Measurements from ENCODE around the gene CDC42. TPM values are rescaled to one million over a fixed set of nuclear protein-coding genes. Genes with fewer than 3 reads are reported as not detected.

The CDC42 gene
- total and polyA plus RNA-seq, 2 donors (not counting 1 experiment from before 2014, with no cell fraction given) = 325 to 446 TPM

DNA sequence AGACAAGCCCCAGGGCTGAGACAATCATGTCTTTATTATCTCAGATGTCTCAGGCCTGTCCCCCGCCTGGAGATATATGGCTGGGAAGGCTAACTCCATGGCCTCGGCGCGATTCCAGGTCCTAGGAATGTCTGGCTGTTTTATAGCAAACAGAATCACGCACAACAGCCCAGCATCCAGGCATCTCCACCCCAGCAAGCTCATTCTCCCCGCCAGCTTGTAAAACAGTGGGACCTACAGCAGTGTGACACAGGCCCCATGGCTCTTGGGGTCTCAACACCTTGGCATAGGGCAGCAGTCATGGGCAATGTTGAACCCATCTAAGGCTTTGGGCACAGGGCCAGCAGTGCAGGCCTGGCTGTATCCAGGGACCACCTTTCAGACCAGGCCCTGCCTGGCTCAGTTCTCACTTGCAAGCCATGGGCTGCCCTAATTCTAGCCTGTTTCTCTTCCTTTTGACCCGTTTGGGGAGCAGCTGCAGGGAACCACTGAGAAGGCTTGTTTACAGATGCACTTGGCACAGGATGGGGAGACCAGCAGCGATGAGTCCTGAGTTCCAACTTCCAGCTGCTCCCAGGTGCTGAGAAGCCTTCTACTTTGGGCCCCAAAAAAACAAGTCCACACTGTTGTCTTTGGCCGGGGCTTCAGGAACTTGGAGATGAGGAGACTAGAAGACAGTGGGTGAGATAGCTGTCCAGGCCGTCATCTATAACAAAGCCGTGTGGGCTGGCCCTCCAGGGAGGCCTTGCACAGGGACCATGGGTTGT lies 56.0 kb downstream of the CDC42 start:
- TF ChIP-seq, protein P1, sequence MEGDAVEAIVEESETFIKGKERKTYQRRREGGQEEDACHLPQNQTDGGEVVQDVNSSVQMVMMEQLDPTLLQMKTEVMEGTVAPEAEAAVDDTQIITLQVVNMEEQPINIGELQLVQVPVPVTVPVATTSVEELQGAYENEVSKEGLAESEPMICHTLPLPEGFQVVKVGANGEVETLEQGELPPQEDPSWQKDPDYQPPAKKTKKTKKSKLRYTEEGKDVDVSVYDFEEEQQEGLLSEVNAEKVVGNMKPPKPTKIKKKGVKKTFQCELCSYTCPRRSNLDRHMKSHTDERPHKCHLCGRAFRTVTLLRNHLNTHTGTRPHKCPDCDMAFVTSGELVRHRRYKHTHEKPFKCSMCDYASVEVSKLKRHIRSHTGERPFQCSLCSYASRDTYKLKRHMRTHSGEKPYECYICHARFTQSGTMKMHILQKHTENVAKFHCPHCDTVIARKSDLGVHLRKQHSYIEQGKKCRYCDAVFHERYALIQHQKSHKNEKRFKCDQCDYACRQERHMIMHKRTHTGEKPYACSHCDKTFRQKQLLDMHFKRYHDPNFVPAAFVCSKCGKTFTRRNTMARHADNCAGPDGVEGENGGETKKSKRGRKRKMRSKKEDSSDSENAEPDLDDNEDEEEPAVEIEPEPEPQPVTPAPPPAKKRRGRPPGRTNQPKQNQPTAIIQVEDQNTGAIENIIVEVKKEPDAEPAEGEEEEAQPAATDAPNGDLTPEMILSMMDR (conservative IDR thresholded peaks at IDR 0.05 in 1 of 2, IDR thresholded peaks at IDR 0.05 in 1 of 2; ENCODE audit: low read depth in 1 of 2, low read length in 2 of 2) = no peak
- no peak for TF ChIP-seq EZH2 (IDR thresholded peaks at IDR 0.05; ENCODE audit: low read length, missing control alignments)
- Histone ChIP-seq H3K27me3 (ENCODE audit: control insufficient read depth, insufficient read depth, low read length) (no peaks in the 10 kb centered on the region), H3K27ac (ENCODE audit: insufficient read depth, low read length) (no peak overlapping the region), H4K20me1 (ENCODE audit: control insufficient read depth, extremely low read depth, insufficient read depth, low read length) (peaks cover 2% of the 10 kb centered on the region), H2AFZ (ENCODE audit: low read length) (no peak overlapping the region), H3K79me2 (ENCODE audit: control insufficient read depth, insufficient read depth, low read length) (peaks cover 47% of the 10 kb centered on the region), H3K4me1 (ENCODE audit: control insufficient read depth, extremely low read depth, insufficient read depth, low read length) (peaks cover 17% of the 10 kb centered on the region), H3K4me2 (ENCODE audit: extremely low read depth, insufficient read depth, low read length) (no peak overlapping the region), H3K36me3 (ENCODE audit: control insufficient read depth, insufficient read depth, low read length) (peaks cover 15% of the 10 kb centered on the region), H3K9me3 (ENCODE audit: control insufficient read depth, insufficient read depth, low read depth, low read length) (no peaks in the 10 kb centered on the region), H3K9ac (ENCODE audit: insufficient read depth, low read length) (no peak overlapping the region), H3K4me3 (replicated peaks in 1 of 4; ENCODE audit: control extremely low read depth in 1 of 4, insufficient read depth in 1 of 4, low read depth in 3 of 4, low read length in 4 of 4) (no peak overlapping the region)
- peak in 1 of 2 donors; percentile 31 for DNase-seq (ENCODE audit: low read depth in 2 of 2)

DNA sequence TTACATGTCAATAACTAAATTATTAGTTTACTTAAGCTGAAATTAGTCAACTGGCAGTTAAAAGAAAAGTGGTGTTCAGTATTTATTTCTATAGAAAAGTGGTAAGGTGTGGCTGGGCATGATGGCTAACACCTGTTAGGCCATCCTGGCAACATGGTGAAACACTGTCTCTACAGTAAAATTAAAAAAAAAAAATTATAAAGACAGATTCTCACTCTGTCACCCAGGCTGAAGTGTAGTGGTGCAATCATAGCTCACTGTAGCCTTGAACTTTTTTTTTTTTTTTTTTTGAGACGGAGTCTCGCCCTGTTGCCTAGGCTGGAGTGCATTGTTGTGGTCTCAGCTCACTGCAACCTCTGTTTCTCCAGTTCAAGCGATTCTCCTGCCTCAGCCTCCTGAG lies 57.5 kb downstream of the CDC42 start:
- H3K79me2 ChIP-seq (ENCODE audit: control insufficient read depth, insufficient read depth, low read length) = peaks cover 50% of the 10 kb centered on the region
- no peaks in the 10 kb centered on the region for H3K9me3 ChIP-seq (ENCODE audit: control insufficient read depth, insufficient read depth, low read depth, low read length)
- DNase-seq (ENCODE audit: low read depth in 2 of 2) = no peak
- no peak overlapping the region for H2AFZ ChIP-seq (ENCODE audit: low read length)
- H3K27me3 ChIP-seq (ENCODE audit: control insufficient read depth, insufficient read depth, low read length) = no peaks in the 10 kb centered on the region
- H3K36me3 ChIP-seq (ENCODE audit: control insufficient read depth, insufficient read depth, low read length) = peaks cover 22% of the 10 kb centered on the region
- no peak for TF ChIP-seq EZH2 (IDR thresholded peaks at IDR 0.05; ENCODE audit: low read length, missing control alignments)
- TF ChIP-seq, protein P1 (conservative IDR thresholded peaks at IDR 0.05 in 1 of 2, IDR thresholded peaks at IDR 0.05 in 1 of 2; ENCODE audit: low read depth in 1 of 2, low read length in 2 of 2) = no peak
- H3K27ac ChIP-seq (ENCODE audit: insufficient read depth, low read length) = no peak overlapping the region
- H4K20me1 ChIP-seq (ENCODE audit: control insufficient read depth, extremely low read depth, insufficient read depth, low read length) = peaks cover 3% of the 10 kb centered on the region
- no peak overlapping the region for H3K4me3 ChIP-seq (replicated peaks in 1 of 4; ENCODE audit: control extremely low read depth in 1 of 4, insufficient read depth in 1 of 4, low read depth in 3 of 4, low read length in 4 of 4)
- peaks cover 29% of the 10 kb centered on the region for H3K4me1 ChIP-seq (ENCODE audit: control insufficient read depth, extremely low read depth, insufficient read depth, low read length)
- no peak overlapping the region for H3K9ac ChIP-seq (ENCODE audit: insufficient read depth, low read length)
- H3K4me2 ChIP-seq (ENCODE audit: extremely low read depth, insufficient read depth, low read length) = no peak overlapping the region

DNA sequence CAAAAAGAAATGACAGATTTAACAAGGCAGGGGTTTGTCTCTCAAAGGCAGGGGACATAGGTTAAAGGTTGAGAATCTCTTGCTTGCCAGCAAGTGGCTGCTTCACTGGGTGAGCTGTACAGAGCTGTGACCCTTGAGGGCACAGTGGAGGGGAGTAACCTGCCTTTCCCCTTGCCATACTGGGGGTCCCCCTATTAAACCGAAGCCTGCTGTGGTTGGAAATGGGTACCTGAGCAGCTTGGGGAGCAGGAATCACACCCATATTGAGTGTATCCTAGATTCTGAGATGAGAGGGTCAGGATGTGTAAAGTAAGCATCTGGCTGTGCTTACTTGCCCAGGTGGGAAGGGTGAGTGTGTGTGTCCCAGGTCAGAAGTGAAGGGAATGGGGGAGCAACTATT lies 58.6 kb downstream of the CDC42 start:
- Histone ChIP-seq H3K79me2 (ENCODE audit: control insufficient read depth, insufficient read depth, low read length) (peaks cover 45% of the 10 kb centered on the region), H3K4me1 (ENCODE audit: control insufficient read depth, extremely low read depth, insufficient read depth, low read length) (peaks cover 29% of the 10 kb centered on the region), H3K4me3 (replicated peaks in 1 of 4; ENCODE audit: control extremely low read depth in 1 of 4, insufficient read depth in 1 of 4, low read depth in 3 of 4, low read length in 4 of 4) (no peak overlapping the region), H2AFZ (ENCODE audit: low read length) (no peak overlapping the region), H4K20me1 (ENCODE audit: control insufficient read depth, extremely low read depth, insufficient read depth, low read length) (peaks cover 4% of the 10 kb centered on the region), H3K4me2 (ENCODE audit: extremely low read depth, insufficient read depth, low read length) (no peak overlapping the region), H3K27ac (ENCODE audit: insufficient read depth, low read length) (no peak overlapping the region), H3K27me3 (ENCODE audit: control insufficient read depth, insufficient read depth, low read length) (no peaks in the 10 kb centered on the region), H3K9ac (ENCODE audit: insufficient read depth, low read length) (no peak overlapping the region), H3K36me3 (ENCODE audit: control insufficient read depth, insufficient read depth, low read length) (peaks cover 24% of the 10 kb centered on the region), H3K9me3 (ENCODE audit: control insufficient read depth, insufficient read depth, low read depth, low read length) (no peaks in the 10 kb centered on the region)
- no peak for DNase-seq (ENCODE audit: low read depth in 2 of 2)
- TF ChIP-seq EZH2 (IDR thresholded peaks at IDR 0.05; ENCODE audit: low read length, missing control alignments) = no peak
- TF ChIP-seq, protein P1 (conservative IDR thresholded peaks at IDR 0.05 in 1 of 2, IDR thresholded peaks at IDR 0.05 in 1 of 2; ENCODE audit: low read depth in 1 of 2, low read length in 2 of 2) = no peak
